ENCODE measurements around the gene EVA1C. TPM values are rescaled to one million over a fixed set of nuclear protein-coding genes. Genes with fewer than 3 reads are reported as not detected.
"Not testable (repeated sequence)": the region's sequence is repeated elsewhere in the genome, so short reads cannot be mapped to it uniquely, and the experiment has no call there.

The EVA1C gene
- total RNA-seq, 2 experiments from 2014 or later, result 3.0 to 3.5 TPM

- DNase-seq, result no peak
- no peak overlapping the region for H3K27ac Mint-ChIP-seq
- ATAC-seq, result no peak
- ChIA-PET POLR2A (no interaction called here), CTCF (interaction anchor here (0.7 kb wide), 1 partner anchor 16 kb away, joined by 3 read pairs; no protein-coding TSS in a partner anchor)
- H3K4me1 Mint-ChIP-seq (ENCODE audit: low read depth), result no peaks in the 10 kb centered on the region
- no peaks in the 10 kb centered on the region for H3K9me3 Mint-ChIP-seq (ENCODE audit: insufficient read depth)
- peaks cover 3% of the 10 kb centered on the region for H3K27me3 Mint-ChIP-seq (ENCODE audit: low read depth)
- no peak overlapping the region for H3K4me3 Mint-ChIP-seq
- no peaks in the 10 kb centered on the region for H3K36me3 Mint-ChIP-seq (ENCODE audit: low read depth)
Observed at GRCh38 chr21:32547018-32547417, 134.5 kb downstream of the EVA1C start.

DNA sequence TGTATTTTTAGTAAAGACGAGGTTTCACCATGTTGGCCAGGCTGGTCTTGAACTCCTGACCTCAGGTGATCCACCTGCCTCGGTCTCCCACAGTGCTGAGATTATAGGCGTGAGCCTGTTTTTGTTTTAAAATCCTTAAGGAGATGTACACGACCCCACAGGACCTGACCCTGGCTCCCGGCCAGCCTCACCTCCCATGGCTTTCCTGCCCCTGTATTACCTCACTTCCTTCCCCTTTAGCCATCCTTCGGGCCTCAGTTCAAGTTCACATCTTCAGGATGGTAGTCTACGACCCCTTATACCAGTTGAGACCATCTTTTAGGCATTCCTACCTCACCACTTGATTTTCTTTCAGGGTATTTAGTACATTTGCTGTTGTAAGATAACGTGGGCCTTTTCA is 136.5 kb downstream of the EVA1C start:
- no peaks in the 10 kb centered on the region for H3K4me1 Mint-ChIP-seq (ENCODE audit: low read depth)
- no peak for DNase-seq
- ATAC-seq, result no peak
- H3K27me3 Mint-ChIP-seq (ENCODE audit: low read depth), result peaks cover 3% of the 10 kb centered on the region
- no peak overlapping the region for H3K27ac Mint-ChIP-seq
- ChIA-PET POLR2A (no interaction called here), CTCF (no interaction called here)
- H3K36me3 Mint-ChIP-seq (ENCODE audit: low read depth), result no peaks in the 10 kb centered on the region
- no peak overlapping the region for H3K4me3 Mint-ChIP-seq
- H3K9me3 Mint-ChIP-seq (ENCODE audit: insufficient read depth), result no peaks in the 10 kb centered on the region

GRCh38 chr21:32549440-32549839 is 136.9 kb downstream of the EVA1C start:
- Mint-ChIP-seq H3K27me3 (ENCODE audit: low read depth) (peaks cover 3% of the 10 kb centered on the region), H3K4me3 (no peak overlapping the region), H3K4me1 (ENCODE audit: low read depth) (no peaks in the 10 kb centered on the region), H3K9me3 (ENCODE audit: insufficient read depth) (no peaks in the 10 kb centered on the region), H3K27ac (no peak overlapping the region), H3K36me3 (ENCODE audit: low read depth) (no peaks in the 10 kb centered on the region)
- DNase-seq, result no peak
- ATAC-seq, result no peak
- ChIA-PET POLR2A (no interaction called here), CTCF (no interaction called here)

DNA sequence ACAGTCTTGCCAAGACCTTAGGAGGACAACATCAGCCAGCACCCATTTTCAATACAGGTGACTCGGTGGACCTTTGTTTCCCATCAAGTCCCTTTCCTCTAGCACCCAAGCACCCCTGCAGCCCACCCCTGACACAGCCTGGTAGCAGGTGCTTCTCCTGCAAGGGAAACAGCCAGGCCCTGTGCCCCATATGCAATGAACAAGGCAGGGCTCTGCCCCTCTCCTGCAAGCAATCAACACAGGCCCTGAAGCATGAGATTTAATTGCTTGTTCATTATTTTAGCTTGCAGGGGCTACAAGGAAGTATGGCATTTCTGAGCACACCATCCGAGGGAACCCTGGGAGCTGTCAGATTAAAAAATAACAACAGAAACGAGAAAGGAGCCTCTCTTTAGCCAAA is 137.4 kb downstream of the EVA1C start:
- no peak for ATAC-seq
- Mint-ChIP-seq H3K9me3 (ENCODE audit: insufficient read depth) (no peaks in the 10 kb centered on the region), H3K27ac (no peak overlapping the region), H3K36me3 (ENCODE audit: low read depth) (no peaks in the 10 kb centered on the region), H3K4me1 (ENCODE audit: low read depth) (peaks cover 3% of the 10 kb centered on the region), H3K4me3 (no peak overlapping the region), H3K27me3 (ENCODE audit: low read depth) (peaks cover 3% of the 10 kb centered on the region)
- ChIA-PET CTCF (no interaction called here), POLR2A (no interaction called here)
- DNase-seq, result no peak

DNA sequence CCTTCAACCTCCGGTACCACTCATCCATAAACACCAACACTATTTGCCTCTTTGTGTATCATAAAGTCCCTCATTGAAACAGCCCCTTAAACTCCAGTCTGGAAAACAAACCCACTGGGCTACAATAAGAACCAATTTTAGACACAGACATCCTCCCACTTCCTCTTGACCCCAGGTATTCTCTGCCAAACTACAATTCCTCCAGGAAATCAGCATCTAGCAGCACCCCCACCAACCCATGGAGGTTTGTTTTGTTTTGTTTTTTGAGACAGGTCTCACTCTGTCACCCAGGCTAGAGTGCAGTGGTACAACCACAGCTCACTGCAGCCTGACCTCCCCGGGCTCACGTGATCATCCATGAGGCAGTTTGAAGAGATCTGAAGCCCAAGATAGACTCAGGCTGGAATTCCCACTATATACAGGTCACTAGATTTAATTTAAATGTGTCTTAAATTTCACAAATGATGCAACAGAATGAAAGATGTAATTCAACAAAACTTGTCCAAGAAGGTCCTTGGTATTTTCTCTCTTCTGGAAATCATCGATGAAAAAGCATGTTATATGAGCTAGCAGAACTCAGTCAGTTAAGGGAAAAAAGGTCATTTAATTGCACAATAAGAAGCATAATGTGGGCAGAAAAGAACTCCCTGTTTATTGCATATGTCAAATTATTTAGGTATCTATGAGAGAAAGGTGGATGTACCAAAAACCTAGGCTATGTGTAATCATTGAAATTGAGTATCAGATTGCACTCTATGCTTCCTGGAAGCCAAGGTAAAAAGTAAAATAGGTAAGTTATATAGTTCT is 142.5 kb downstream of the EVA1C start:
- H3K36me3 Mint-ChIP-seq (ENCODE audit: low read depth), result no peaks in the 10 kb centered on the region
- peaks cover 7% of the 10 kb centered on the region for H3K4me1 Mint-ChIP-seq (ENCODE audit: low read depth)
- H3K9me3 Mint-ChIP-seq (ENCODE audit: insufficient read depth), result no peaks in the 10 kb centered on the region
- no peaks in the 10 kb centered on the region for H3K27me3 Mint-ChIP-seq (ENCODE audit: low read depth)
- no peak overlapping the region for H3K27ac Mint-ChIP-seq
- no peak overlapping the region for H3K4me3 Mint-ChIP-seq
- DNase-seq (no peak), ATAC-seq (no peak)
- ChIA-PET CTCF (no interaction called here), POLR2A (no interaction called here)

DNA sequence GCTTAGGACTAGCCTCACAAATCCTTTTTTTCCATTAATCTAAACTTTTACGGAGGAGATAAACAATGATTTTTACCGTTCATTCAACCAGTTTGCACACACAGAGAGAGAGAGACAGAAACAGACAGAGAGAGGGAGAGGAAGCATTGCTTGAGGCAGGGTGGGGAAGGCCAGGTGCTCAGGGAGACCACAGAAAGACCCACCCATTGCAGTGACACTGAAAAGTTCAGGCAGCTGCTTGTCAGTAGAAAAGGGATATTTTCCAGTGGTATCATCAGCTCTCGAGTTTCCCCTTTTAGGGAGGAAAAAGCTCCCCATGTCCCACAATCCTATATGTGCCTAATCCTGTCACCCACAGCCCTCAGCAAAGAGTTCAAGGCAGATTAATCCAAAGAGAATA is 145.6 kb downstream of the EVA1C start:
- no peaks in the 10 kb centered on the region for H3K27me3 Mint-ChIP-seq (ENCODE audit: low read depth)
- ChIA-PET CTCF (interaction anchor here (0.8 to 1.2 kb wide), 2 partner anchors 11 to 27 kb away, joined by 3 read pairs; no protein-coding TSS in a partner anchor), POLR2A (no interaction called here)
- no peak overlapping the region for H3K27ac Mint-ChIP-seq
- H3K9me3 Mint-ChIP-seq (ENCODE audit: insufficient read depth), result no peaks in the 10 kb centered on the region
- peaks cover 11% of the 10 kb centered on the region for H3K4me1 Mint-ChIP-seq (ENCODE audit: low read depth)
- no peak overlapping the region for H3K4me3 Mint-ChIP-seq
- no peak for DNase-seq
- ATAC-seq, result no peak
- H3K36me3 Mint-ChIP-seq (ENCODE audit: low read depth), result no peaks in the 10 kb centered on the region

GRCh38 chr21:32559006-32559610 is 146.6 kb downstream of the EVA1C start:
- Mint-ChIP-seq H3K27me3 (ENCODE audit: low read depth) (no peaks in the 10 kb centered on the region), H3K4me1 (ENCODE audit: low read depth) (peaks cover 11% of the 10 kb centered on the region), H3K4me3 (no peak overlapping the region), H3K9me3 (ENCODE audit: insufficient read depth) (no peaks in the 10 kb centered on the region), H3K36me3 (ENCODE audit: low read depth) (no peaks in the 10 kb centered on the region), H3K27ac (no peak overlapping the region)
- DNase-seq, result no peak
- CTCF ChIA-PET, result interaction anchor here (4.8 kb wide), 1 partner anchor 157 kb away, joined by 34 read pairs; no protein-coding TSS in a partner anchor
- no peak for ATAC-seq
- POLR2A ChIA-PET, result no interaction called here

DNA sequence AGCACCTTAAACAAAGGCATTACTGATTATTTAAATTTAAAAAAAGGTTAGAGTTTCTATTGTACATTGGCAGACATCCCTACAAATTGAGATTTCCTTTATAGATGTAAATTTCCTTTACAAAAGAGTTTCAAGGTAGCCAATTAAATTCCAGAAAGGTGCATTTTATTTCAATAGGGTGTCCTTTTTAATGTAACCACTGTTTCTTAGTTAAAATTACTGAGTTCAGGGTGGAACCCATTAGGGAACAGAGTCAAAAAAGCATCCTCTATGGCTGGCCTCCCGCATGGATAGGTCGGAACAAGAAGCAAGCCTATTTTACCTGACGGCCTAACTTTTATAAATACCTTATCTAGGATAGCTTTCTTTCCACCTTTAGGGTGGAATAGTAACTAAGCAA is 148.4 kb downstream of the EVA1C start:
- ChIA-PET CTCF (interaction anchor here (1.4 to 4.8 kb wide), 2 partner anchors 8 to 159 kb away, joined by 9 to 34 read pairs; no protein-coding TSS in a partner anchor), POLR2A (no interaction called here)
- H3K4me1 Mint-ChIP-seq (ENCODE audit: low read depth), result peaks cover 7% of the 10 kb centered on the region
- H3K27ac Mint-ChIP-seq, result no peak overlapping the region
- H3K36me3 Mint-ChIP-seq (ENCODE audit: low read depth), result peaks cover 11% of the 10 kb centered on the region
- H3K9me3 Mint-ChIP-seq (ENCODE audit: insufficient read depth), result peaks cover 11% of the 10 kb centered on the region
- DNase-seq, result no peak
- ATAC-seq, result no peak
- H3K4me3 Mint-ChIP-seq, result no peak overlapping the region
- H3K27me3 Mint-ChIP-seq (ENCODE audit: low read depth), result no peaks in the 10 kb centered on the region

DNA sequence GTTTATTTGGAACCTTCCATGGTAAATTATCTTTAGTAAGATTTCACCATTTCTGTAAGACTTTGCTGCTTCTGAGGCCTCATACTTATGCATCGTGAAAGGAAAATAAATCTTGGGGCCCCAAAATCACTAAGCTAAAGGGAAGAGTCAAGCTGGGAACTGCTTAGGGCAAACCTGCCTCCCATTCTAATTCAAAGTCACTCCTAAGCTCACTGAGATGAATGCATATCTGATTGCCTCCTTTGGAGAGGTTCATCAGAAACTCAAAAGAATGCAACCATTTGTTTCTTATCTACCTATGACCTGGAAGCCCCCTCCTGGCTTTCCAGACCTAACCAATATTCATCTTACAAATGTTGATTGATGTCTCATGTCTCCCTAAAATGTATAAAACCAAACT is 149.0 kb downstream of the EVA1C start:
- H3K4me1 Mint-ChIP-seq (ENCODE audit: low read depth); ATAC-seq; H3K27ac Mint-ChIP-seq; DNase-seq; POLR2A ChIA-PET; H3K4me3 Mint-ChIP-seq; H3K27me3 Mint-ChIP-seq (ENCODE audit: low read depth): not testable (repeated sequence)
- Mint-ChIP-seq H3K9me3 (ENCODE audit: insufficient read depth) (peaks cover 11% of the 10 kb centered on the region), H3K36me3 (ENCODE audit: low read depth) (peaks cover 11% of the 10 kb centered on the region)
- CTCF ChIA-PET, result interaction anchor here (0.9 to 4.8 kb wide), 7 partner anchors 17 to 167 kb away, joined by 3 to 34 read pairs (median 4); no protein-coding TSS in a partner anchor

- Mint-ChIP-seq H3K27ac (no peak overlapping the region), H3K9me3 (ENCODE audit: insufficient read depth) (peaks cover 11% of the 10 kb centered on the region), H3K4me3 (no peak overlapping the region), H3K36me3 (ENCODE audit: low read depth) (peaks cover 11% of the 10 kb centered on the region), H3K4me1 (ENCODE audit: low read depth) (peaks cover 7% of the 10 kb centered on the region), H3K27me3 (ENCODE audit: low read depth) (no peaks in the 10 kb centered on the region)
- ChIA-PET CTCF (interaction anchor here (0.6 to 4.8 kb wide), 10 partner anchors 15 to 166 kb away, joined by 3 to 34 read pairs (median 4); no protein-coding TSS in a partner anchor), POLR2A (no interaction called here)
- ATAC-seq (peak; percentile 61), DNase-seq (peak; percentile 59)
Observed at GRCh38 chr21:32562426-32562825, 149.9 kb downstream of the EVA1C start.

- no peak for ATAC-seq
- CTCF ChIA-PET, result interaction anchor here (0.6 to 4.8 kb wide), 10 partner anchors 16 to 166 kb away, joined by 3 to 34 read pairs (median 4); no protein-coding TSS in a partner anchor
- peaks cover 6% of the 10 kb centered on the region for H3K4me1 Mint-ChIP-seq (ENCODE audit: low read depth)
Observed at GRCh38 chr21:32562915-32563314, 150.4 kb downstream of the EVA1C start.

More at GRCh38 chr21:32562915-32563314, 150.4 kb downstream of the EVA1C start:
- H3K27ac Mint-ChIP-seq, result no peak overlapping the region
- POLR2A ChIA-PET, result no interaction called here
- no peaks in the 10 kb centered on the region for H3K27me3 Mint-ChIP-seq (ENCODE audit: low read depth)
- peaks cover 11% of the 10 kb centered on the region for H3K36me3 Mint-ChIP-seq (ENCODE audit: low read depth)
- peaks cover 11% of the 10 kb centered on the region for H3K9me3 Mint-ChIP-seq (ENCODE audit: insufficient read depth)
- no peak for DNase-seq
- H3K4me3 Mint-ChIP-seq, result no peak overlapping the region

Data from activated CD8-positive, alpha-beta T cell treated with anti-CD3 and anti-CD28 coated beads, Interleukin-2, amount 10 ng/mL, durations not matched to agents 7 days and 5 days (primary cell).